T47D (cell line): ENCODE data around the gene LTO1.

Experiments
- DNase-seq, 2 experiments: peaks; one replicate each; pipeline versions ENCODE4 v3.0.0 to v3.0.0-alpha.2; 2011 to 2012; ENCODE audit warnings: low read depth in 1 of 2, low spot score in 1 of 2
- JUND ChIP-seq: IDR thresholded peaks from 2 replicates; pipeline ENCODE4 v1.6.1; 2012; ENCODE audit warnings: low read depth
- in situ Hi-C: cut with HindIII; loops from 2 replicates; pipeline ENCODE4 v1.10.0; 2016; ENCODE audit warnings: low sequenced_read_pairs, low pct_unique_long_range_greater_than_20kb

Gene LTO1

DNA sequence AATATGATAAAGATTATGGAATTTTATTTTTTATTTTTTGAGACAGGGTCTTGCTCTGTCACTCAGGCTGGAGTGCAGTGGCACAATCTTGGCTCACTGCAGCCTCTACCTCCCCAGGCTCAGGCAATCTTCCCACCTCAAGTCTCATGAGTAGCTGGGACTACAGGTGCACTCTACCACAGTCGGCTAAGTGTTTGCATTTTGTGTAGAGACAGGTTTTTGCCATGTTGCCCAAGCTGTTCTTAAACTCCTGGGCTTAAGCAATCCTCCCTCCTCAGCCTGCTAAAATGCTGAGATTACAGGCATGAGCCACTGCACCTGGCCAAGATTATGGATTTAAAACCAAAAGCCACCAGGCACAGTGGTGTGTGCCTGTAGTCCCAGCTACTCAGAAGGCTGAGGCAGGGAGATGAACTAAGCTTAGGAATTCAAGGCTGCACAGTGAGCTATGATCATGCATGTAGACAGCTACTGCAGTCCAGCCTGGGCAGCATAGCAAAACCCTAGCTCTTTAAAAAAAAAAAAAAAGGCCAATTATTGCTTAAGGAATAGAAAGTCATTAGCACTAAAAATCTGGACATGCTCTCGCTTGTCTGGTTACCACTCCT lies 54.4 kb downstream of the LTO1 start:
- no peak for TF ChIP-seq JUND
- DNase-seq = no peak
- in situ Hi-C loops = no loop called here

DNA sequence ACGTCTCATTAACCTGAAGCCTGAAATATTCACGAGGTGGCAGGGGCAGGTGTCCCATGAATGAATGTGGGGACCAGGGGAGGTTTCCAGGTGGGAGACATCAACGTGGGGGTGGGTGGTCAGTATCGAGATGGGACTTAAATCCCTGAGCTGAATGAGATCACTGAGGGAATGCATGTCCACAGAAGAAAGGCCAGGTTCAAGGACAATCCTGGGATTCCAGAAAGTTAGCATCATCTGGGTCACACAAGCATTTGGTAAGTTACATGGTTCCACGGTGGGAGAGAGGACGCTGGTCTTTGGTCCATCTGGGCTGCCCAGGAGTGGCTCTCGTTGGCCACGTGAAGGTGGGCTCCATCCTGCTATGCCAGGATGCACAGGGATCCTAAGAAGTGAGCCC lies 56.9 kb downstream of the LTO1 start:
- in situ Hi-C loops = no loop called here
- TF ChIP-seq JUND = no peak
- no peak for DNase-seq

DNA sequence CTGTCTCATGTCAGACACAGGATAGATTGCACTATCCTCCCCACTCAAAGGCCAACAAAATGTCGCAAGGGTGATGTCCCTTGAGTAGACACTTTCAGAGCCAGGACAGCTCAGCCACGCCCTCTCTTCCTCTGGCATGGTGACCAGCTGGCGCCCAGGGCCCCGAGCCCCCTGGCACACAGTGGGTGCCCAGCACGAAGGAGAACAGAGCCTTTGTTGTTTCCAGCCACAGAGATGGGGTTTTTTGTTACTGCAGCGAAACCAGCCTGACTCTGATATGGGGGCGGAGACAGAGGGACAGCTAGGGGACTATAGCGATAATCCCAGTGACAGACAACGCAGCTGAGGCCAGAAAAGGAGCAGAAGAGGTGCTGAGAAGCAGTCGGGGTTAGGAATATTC lies 57.5 kb downstream of the LTO1 start:
- in situ Hi-C loops = no loop called here
- no peak for TF ChIP-seq JUND
- no peak for DNase-seq

DNA sequence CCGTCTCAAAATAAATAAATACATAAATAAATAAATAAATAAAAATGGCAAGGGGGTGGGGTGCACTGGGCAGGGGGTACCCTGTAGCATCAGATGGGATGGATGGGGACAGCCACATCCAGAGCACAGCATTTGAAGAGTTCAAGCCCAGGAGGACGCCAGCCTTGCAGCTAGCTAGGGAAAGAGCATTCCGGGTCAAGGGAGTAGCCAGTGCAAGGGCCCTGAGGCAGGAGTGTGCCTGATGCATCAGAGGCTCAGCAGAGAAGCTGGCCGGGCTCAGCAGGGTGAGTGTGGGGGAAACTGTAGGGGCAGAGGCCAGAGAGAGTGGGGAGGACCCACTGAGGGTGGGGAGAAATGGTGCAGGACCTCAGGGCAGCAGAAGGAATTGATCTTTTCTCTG lies 57.9 kb downstream of the LTO1 start:
- no peak for TF ChIP-seq JUND
- no peak for DNase-seq
- in situ Hi-C loops = no loop called here
